Upper lobe of left lung (tissue), 6 donors: ENCODE data around the gene ZEB1. TPM values are rescaled to one million over a fixed set of nuclear protein-coding genes. Genes with fewer than 3 reads are reported as not detected.

ENCODE experiments used
- ATAC-seq, 2 donors: fragments of 200-7000 bp; cut with Tn5 transposase; one replicate each; pipeline ENCODE4 v1.9.1; 2022; ENCODE audit warnings: mild to moderate bottlenecking in 2 of 2, moderate library complexity in 2 of 2; ENCODE audit not compliant: low FRiP score in 2 of 2
- DNase-seq, 2 donors: peaks; one replicate each; pipeline ENCODE4 v3.0.0-alpha.2; 2019 to 2020
- H3K27ac ChIP-seq, 4 donors: fragments of 200-600 bp; sonication (generic); one replicate each; pipeline ENCODE4 v1.5.1; 2016 to 2019
- H3K27me3 ChIP-seq, 4 donors: fragments of 200-600 bp; sonication (generic); one replicate each; pipeline ENCODE4 v1.5.1; 2017 to 2019
- H3K36me3 ChIP-seq, 4 donors: fragments of 200-600 bp; sonication (generic); one replicate each; pipeline ENCODE4 v1.5.1; 2016 to 2019
- H3K4me1 ChIP-seq, 4 donors: fragments of 200-600 bp; sonication (generic); one replicate each; pipeline ENCODE4 v1.5.1; 2018 to 2019
- H3K4me3 ChIP-seq, 4 donors: fragments of 200-600 bp; sonication (generic); one replicate each; pipeline ENCODE4 v1.5.1; 2017 to 2019; ENCODE audit warnings: mild to moderate bottlenecking in 2 of 4, moderate library complexity in 1 of 4
- H3K9me3 ChIP-seq, 4 donors: fragments of 200-600 bp; sonication (generic); one replicate each; pipeline ENCODE4 v1.5.1; 2018 to 2019
- CTCF ChIP-seq, 6 experiments: fragments of 450-650 bp in 4 of 6; fragments of 200-600 bp in 2 of 6; sonication (generic) in 2 of 6; IDR thresholded peaks; one replicate each; pipeline ENCODE4 v1.5.1; 2016 to 2019; ENCODE audit warnings: antibody characterized with exemption in 6 of 6
- EP300 ChIP-seq, 4 donors: sonication (generic); formaldehyde crosslinking; IDR thresholded peaks; one replicate each; pipeline ENCODE4 v1.5.1; 2017; ENCODE audit warnings: antibody characterized with exemption in 4 of 4, control low read depth in 2 of 4
- POLR2A ChIP-seq, 4 donors: fragments of 450-650 bp; IDR thresholded peaks; one replicate each; pipeline ENCODE4 v1.5.1; 2016 to 2017; ENCODE audit warnings: antibody characterized with exemption in 4 of 4, mild to moderate bottlenecking in 2 of 4
- POLR2AphosphoS5 ChIP-seq, 2 donors: sonication (generic); formaldehyde crosslinking; IDR thresholded peaks; one replicate each; pipeline ENCODE4 v1.5.1; 2017; ENCODE audit warnings: antibody characterized with exemption in 2 of 2
- WGBS, 2 donors: methylation state at CpG; one replicate each; pipeline ENCODE4 v1.1.5; 2017 to 2018; 5-methylcytosine and 5-hydroxymethylcytosine counted together
- total RNA-seq, 6 donors: library from RNA; depleted of rRNA in 4 of 6; stranded (reverse); fragments of >200 nt in 4 of 6; gene quantifications; one replicate each; pipeline versions ENCODE4 v1.1.0 to v1.2.1, GENCODE V29; 2016 to 2021
- donor health status: DM: no; HTN: no; CAD: no; lungs with moderate emphysema.
- donor health status: DM: no; HTN: yes; CAD: no; lungs with severe emphysema.

Gene ZEB1
- total RNA-seq, 6 donors from 2014 or later = 17.8 to 46.1 (median 32.6) TPM

GRCh38 chr10:31483546-31483945 is 164.5 kb downstream of the ZEB1 start:
- Histone ChIP-seq H3K27ac (no peak overlapping the region), H3K4me1 (no peaks in the 10 kb centered on the region), H3K9me3 (no peaks in the 10 kb centered on the region), H3K36me3 (no peaks in the 10 kb centered on the region), H3K27me3 (no peaks in the 10 kb centered on the region), H3K4me3 (no peak overlapping the region)
- 76 to 79% methylated on average over 2 of the region's 2 CpGs for WGBS, 2 donors
- DNase-seq (no peak), ATAC-seq (no peak)
- no peak for TF ChIP-seq CTCF (IDR thresholded peaks at IDR 0.05)
- no peak for TF ChIP-seq EP300 (IDR thresholded peaks at IDR 0.05)
- no peak for TF ChIP-seq POLR2AphosphoS5 (IDR thresholded peaks at IDR 0.05)
- TF ChIP-seq POLR2A (IDR thresholded peaks at IDR 0.05) = no peak

GRCh38 chr10:31484431-31485135 is 165.6 kb downstream of the ZEB1 start:
- Histone ChIP-seq H3K27ac (no peak overlapping the region), H3K27me3 (no peaks in the 10 kb centered on the region), H3K4me3 (no peak overlapping the region), H3K9me3 (no peaks in the 10 kb centered on the region), H3K36me3 (no peaks in the 10 kb centered on the region), H3K4me1 (no peaks in the 10 kb centered on the region)
- WGBS, 2 donors = 90 to 91% methylated on average over 4 of the region's 4 CpGs
- DNase-seq (no peak), ATAC-seq (no peak)
- no peak for TF ChIP-seq EP300 (IDR thresholded peaks at IDR 0.05)
- TF ChIP-seq POLR2AphosphoS5 (IDR thresholded peaks at IDR 0.05) = no peak
- TF ChIP-seq POLR2A (IDR thresholded peaks at IDR 0.05) = no peak
- TF ChIP-seq CTCF (IDR thresholded peaks at IDR 0.05) = no peak

- H3K9me3 ChIP-seq = no peaks in the 10 kb centered on the region
- no peak overlapping the region for H3K4me3 ChIP-seq
- H3K27me3 ChIP-seq = no peaks in the 10 kb centered on the region
- 86 to 100% methylated on average over 1 of the region's 1 CpG for WGBS, 2 donors
- H3K27ac ChIP-seq = peak overlapping the region in 1 of 4 donors; percentile 9
- no peaks in the 10 kb centered on the region for H3K4me1 ChIP-seq
- ATAC-seq (no peak), DNase-seq (no peak)
- no peak for TF ChIP-seq EP300 (IDR thresholded peaks at IDR 0.05)
- TF ChIP-seq POLR2AphosphoS5 (IDR thresholded peaks at IDR 0.05) = no peak
- TF ChIP-seq POLR2A (IDR thresholded peaks at IDR 0.05) = no peak
- peak in 5 of 6 experiments; percentile 23 to 59 (median 45) for TF ChIP-seq CTCF (IDR thresholded peaks at IDR 0.05)
- H3K36me3 ChIP-seq = no peaks in the 10 kb centered on the region
Measured at GRCh38 chr10:31490858-31491504, 172.0 kb downstream of the ZEB1 start.

- Histone ChIP-seq H3K9me3 (peaks cover 4 to 20% (median 18%) of the 10 kb centered on the region in 4 donors), H3K27me3 (no peaks in the 10 kb centered on the region), H3K27ac (no peak overlapping the region), H3K4me1 (no peaks in the 10 kb centered on the region), H3K4me3 (no peak overlapping the region), H3K36me3 (peaks cover 0 to 22% (median 0%) of the 10 kb centered on the region in 4 donors)
- DNase-seq (no peak), ATAC-seq (no peak)
- WGBS, 2 donors = 87 to 90% methylated on average over 2 of the region's 2 CpGs
- TF ChIP-seq POLR2A (IDR thresholded peaks at IDR 0.05) (no peak), POLR2AphosphoS5 (IDR thresholded peaks at IDR 0.05) (no peak), CTCF (IDR thresholded peaks at IDR 0.05) (no peak), EP300 (IDR thresholded peaks at IDR 0.05) (no peak)
Measured at GRCh38 chr10:31507427-31507826, 188.4 kb downstream of the ZEB1 start.
